PC-9 (cell line): ENCODE results near the gene INO80. TPM values are rescaled to one million over a fixed set of nuclear protein-coding genes. Genes with fewer than 3 reads are reported as not detected.

Experiments used
- BruUV-seq: library from RNA; stranded (reverse); fragments of 400-500 nt; replicated peaks from 2 replicates; lab custom pipeline; 2021; lab: Mats Ljungman, UMichigan
- CTCF ChIA-PET: fragments of 300-600 bp; sonication (Branson Sonifier 250); formaldehyde crosslinking; loops from one replicate; lab custom pipeline; 2022; ENCODE audit warnings: antibody characterized with exemption; lab: Charles Lee
- POLR2A ChIA-PET: fragments of 300-600 bp; sonication (Branson Sonifier 250); formaldehyde crosslinking; loops from one replicate; lab custom pipeline; 2022; ENCODE audit warnings: antibody characterized with exemption; ENCODE audit not compliant: unreplicated experiment; lab: Charles Lee
- DNase-seq, 2 experiments: peaks; one replicate each; pipeline versions ENCODE4 v3.0.0 to v3.0.0-alpha.2; 2015 to 2022; ENCODE audit warnings: mixed read lengths in 1 of 2
- H2AFZ ChIP-seq: fragments of 200-600 bp; sonication (generic); 2 replicates; pipeline ENCODE4 v1.8.1; 2017; ENCODE audit warnings: antibody characterized with exemption
- H3F3A ChIP-seq: fragments of 200-600 bp; sonication (generic); 2 replicates; pipeline ENCODE4 v1.8.1; 2017; ENCODE audit warnings: antibody characterized with exemption, mild to moderate bottlenecking, low read depth; ENCODE audit not compliant: insufficient read depth
- H3K27ac ChIP-seq: fragments of 200-600 bp; sonication (generic); 2 replicates; pipeline ENCODE4 v1.6.1; 2016; ENCODE audit warnings: mixed run types
- H3K27me3 ChIP-seq: fragments of 200-600 bp; sonication (generic); 2 replicates; pipeline ENCODE4 v1.6.1; 2016; ENCODE audit warnings: low read depth, mixed run types; ENCODE audit not compliant: insufficient read depth
- H3K36me3 ChIP-seq: fragments of 200-600 bp; sonication (generic); 2 replicates; pipeline ENCODE4 v1.6.1; 2016; ENCODE audit warnings: low read depth, mixed run types
- H3K4me1 ChIP-seq: fragments of 200-600 bp; sonication (generic); replicated peaks from 2 replicates; pipeline ENCODE4 v1.6.1; 2016; ENCODE audit warnings: mixed run types; ENCODE audit not compliant: insufficient read depth
- H3K4me2 ChIP-seq: fragments of 200-600 bp; sonication (generic); 2 replicates; pipeline ENCODE4 v1.6.1; 2017; ENCODE audit warnings: mixed run types
- H3K4me3 ChIP-seq: fragments of 200-600 bp; sonication (generic); 2 replicates; pipeline ENCODE4 v1.6.1; 2016; ENCODE audit warnings: mixed run types
- H3K79me2 ChIP-seq: fragments of 200-600 bp; sonication (generic); 2 replicates; pipeline ENCODE4 v1.6.1; 2017; ENCODE audit warnings: low read depth, mixed run types
- H3K9me2 ChIP-seq: fragments of 200-600 bp; sonication (generic); 2 replicates; pipeline ENCODE4 v1.8.1; 2017; ENCODE audit warnings: mild to moderate bottlenecking; ENCODE audit not compliant: insufficient read depth
- H3K9me3 ChIP-seq: fragments of 200-600 bp; sonication (generic); 2 replicates; pipeline ENCODE4 v1.8.1; 2016; ENCODE audit warnings: low read depth; ENCODE audit not compliant: insufficient read depth
- H4K20me1 ChIP-seq: fragments of 200-600 bp; sonication (generic); 2 replicates; pipeline ENCODE4 v1.8.1; 2017; ENCODE audit not compliant: insufficient read depth
- CTCF ChIP-seq: fragments of 200-600 bp; sonication (generic); conservative IDR thresholded peaks from 2 replicates; pipeline ENCODE4 v1.6.1; 2017; ENCODE audit warnings: mixed run types, antibody characterized with exemption, mild to moderate bottlenecking, moderate library complexity
- EZH2 ChIP-seq: fragments of 200-600 bp; sonication (generic); IDR thresholded peaks from 2 replicates; pipeline ENCODE4 v1.8.0; 2017; ENCODE audit warnings: antibody characterized with exemption, low read depth
- intact Hi-C: fragments of 100-400 bp; cut with micrococcal nuclease; formaldehyde crosslinking; loops from one replicate; pipeline ENCODE4 v1.10.0; 2022; ENCODE audit not compliant: unreplicated experiment
- total RNA-seq: library from RNA; stranded (reverse); gene quantifications from 2 replicates; pipeline ENCODE4 v1.2.3, GENCODE V29; 2021

The INO80 gene
- total RNA-seq, 1 experiment from 2014 or later: 18.8 TPM

GRCh38 chr15:41151451-41152005, 35.4 kb upstream of the INO80 start:
- CTCF ChIA-PET: no interaction called here
- Histone ChIP-seq H4K20me1 (no peaks in the 10 kb centered on the region), H3K79me2 (no peaks in the 10 kb centered on the region), H3F3A (peaks cover 13% of the 10 kb centered on the region; the same call in 1 of the 2 replicates), H2AFZ (no peak overlapping the region), H3K4me2 (no peak overlapping the region), H3K4me3 (no peak overlapping the region), H3K9me3 (no peaks in the 10 kb centered on the region), H3K27ac (no peak overlapping the region), H3K4me1 (peaks cover 32% of the 10 kb centered on the region), H3K36me3 (no peaks in the 10 kb centered on the region), H3K27me3 (no peaks in the 10 kb centered on the region), H3K9me2 (no peaks in the 10 kb centered on the region)
- POLR2A ChIA-PET: no interaction called here
- no TSS peak for BruUV-seq
- no peak for DNase-seq
- TF ChIP-seq CTCF: no peak
- intact Hi-C loops: no loop called here

- peak overlapping the region; percentile 10; the same call in 1 of the 2 replicates for H3K4me2 ChIP-seq
- CTCF ChIA-PET: no interaction called here
Measured at GRCh38 chr15:41150279-41150678, 34.2 kb upstream of the INO80 start.

GRCh38 chr15:41148065-41148464, 32.0 kb upstream of the INO80 start:
- Histone ChIP-seq H3K27me3 (no peaks in the 10 kb centered on the region), H2AFZ (no peak overlapping the region), H3F3A (peaks cover 7% of the 10 kb centered on the region; the same call in 1 of the 2 replicates), H3K9me2 (no peaks in the 10 kb centered on the region), H3K79me2 (no peaks in the 10 kb centered on the region), H3K9me3 (no peaks in the 10 kb centered on the region), H3K4me3 (no peak overlapping the region), H3K27ac (no peak overlapping the region), H3K4me1 (peaks cover 17% of the 10 kb centered on the region), H4K20me1 (no peaks in the 10 kb centered on the region), H3K36me3 (no peaks in the 10 kb centered on the region), H3K4me2 (no peak overlapping the region)
- ChIA-PET POLR2A (no interaction called here), CTCF (no interaction called here)
- DNase-seq: no peak
- no peak for TF ChIP-seq CTCF
- TF ChIP-seq EZH2: no peak
- intact Hi-C loops: no loop called here
- BruUV-seq: no TSS peak

More at GRCh38 chr15:41150279-41150678, 34.2 kb upstream of the INO80 start:
- POLR2A ChIA-PET: no interaction called here
- H3K9me2 ChIP-seq: no peaks in the 10 kb centered on the region
- intact Hi-C loops: no loop called here
- H3F3A ChIP-seq: peaks cover 13% of the 10 kb centered on the region; the same call in 1 of the 2 replicates
- H2AFZ ChIP-seq: no peak overlapping the region
- H3K79me2 ChIP-seq: no peaks in the 10 kb centered on the region
- no peak overlapping the region for H3K4me3 ChIP-seq
- no peak overlapping the region for H3K27ac ChIP-seq
- peaks cover 31% of the 10 kb centered on the region for H3K4me1 ChIP-seq
- BruUV-seq: no TSS peak
- no peaks in the 10 kb centered on the region for H3K9me3 ChIP-seq
- no peaks in the 10 kb centered on the region for H4K20me1 ChIP-seq
- H3K36me3 ChIP-seq: no peaks in the 10 kb centered on the region
- no peaks in the 10 kb centered on the region for H3K27me3 ChIP-seq
- TF ChIP-seq EZH2: no peak
- TF ChIP-seq CTCF: no peak
- no peak for DNase-seq
